HepG2 (cell line): ENCODE data around the gene ZP2. TPM values are rescaled to one million over a fixed set of nuclear protein-coding genes. Genes with fewer than 3 reads are reported as not detected.

ENCODE experiments used
- ATAC-seq: fragments of 200-7000 bp; cut with Tn5 transposase; 3 replicates; pipeline ENCODE4 v1.9.1; 2020; ENCODE audit warnings: mild to moderate bottlenecking, moderate library complexity
- BruUV-seq: library from RNA; stranded (reverse); fragments of 400-500 nt; replicated peaks from 2 replicates; lab custom pipeline; 2021; lab: Mats Ljungman, UMichigan
- CTCF ChIA-PET: fragments of 300-600 bp; formaldehyde crosslinking; extraction: SDS; loops from one replicate; lab custom pipeline; 2021; ENCODE audit warnings: low total read pairs, inconsistent platforms, low intra/inter-chr PET ratio; lab: Yijun Ruan, JAX
- POLR2A ChIA-PET: fragments of 350-600 bp; sonication (Branson Sonifier 250); formaldehyde crosslinking; loops from one replicate; lab custom pipeline; 2020; ENCODE audit warnings: antibody characterized with exemption, inconsistent platforms; lab: Yijun Ruan, JAX
- DNase-seq: peaks from one replicate; pipeline ENCODE4 v3.0.0-alpha.2; 2015; ENCODE audit warnings: low spot score
- FAIRE-seq: peaks from 3 replicates; lab custom pipeline; 2011; peaks lifted over from hg19 to GRCh38; lab: Jason Lieb, UNC
- H2AFZ ChIP-seq: one replicate; pipeline ENCODE4 v1.6.1; 2011; ENCODE audit warnings: low read length, inconsistent platforms
- H3K27ac ChIP-seq: fragments of 300-600 bp; 3 replicates; pipeline ENCODE4 v1.8.0; 2011; ENCODE audit warnings: mixed run types, mild to moderate bottlenecking, mixed read lengths, low read length, inconsistent platforms; ENCODE audit not compliant: insufficient read depth; ENCODE audit errors: extremely low read length
- H3K27me3 ChIP-seq, 2 experiments: fragments of 200-600 bp in 1 of 2; 2 replicates in 1 of 2; 3 replicates in 1 of 2; pipeline versions ENCODE4 v1.6.0 to v1.8.0; 2011; ENCODE audit warnings: low read length in 2 of 2, mild to moderate bottlenecking in 2 of 2, moderate library complexity in 2 of 2, inconsistent platforms in 1 of 2; ENCODE audit not compliant: insufficient read depth in 2 of 2, control insufficient read depth in 1 of 2
- H3K36me3 ChIP-seq, 2 experiments: fragments of 200-600 bp in 1 of 2; replicated peaks in 1 of 2; 2 replicates in 1 of 2; 3 replicates in 1 of 2; pipeline versions ENCODE4 v1.5.1 to v1.8.0; 2011; ENCODE audit warnings: low read length in 2 of 2, inconsistent platforms in 1 of 2; ENCODE audit not compliant: insufficient read depth in 2 of 2, control insufficient read depth in 1 of 2
- H3K4me1 ChIP-seq: 2 replicates; pipeline ENCODE4 v1.5.1; 2012; ENCODE audit warnings: low read length, inconsistent platforms; ENCODE audit not compliant: insufficient read depth
- H3K4me2 ChIP-seq: 2 replicates; pipeline ENCODE4 v1.6.0; 2011; ENCODE audit warnings: low read depth, low read length, inconsistent platforms
- H3K4me3 ChIP-seq, 3 experiments: fragments of 200-600 bp in 1 of 3; sonication (generic), shearing (Covaris generic) in 1 of 3; replicated peaks in 1 of 3; 2 replicates each; pipeline ENCODE4 v1.5.1; 2011 to 2016; ENCODE audit warnings: low read length in 3 of 3, inconsistent platforms in 2 of 3, low read depth in 2 of 3, mild to moderate bottlenecking in 2 of 3, control low read depth in 1 of 3, mixed read lengths in 1 of 3; ENCODE audit not compliant: insufficient read depth in 1 of 3
- H3K79me2 ChIP-seq: one replicate; pipeline ENCODE4 v1.6.1; 2011; ENCODE audit warnings: low read length, inconsistent platforms; ENCODE audit not compliant: insufficient read depth
- H3K9ac ChIP-seq: 2 replicates; pipeline ENCODE4 v1.6.0; 2011; ENCODE audit warnings: mild to moderate bottlenecking, low read depth, low read length, inconsistent platforms; ENCODE audit not compliant: insufficient read depth
- H3K9me3 ChIP-seq: 2 replicates; pipeline ENCODE4 v1.5.1; 2012; ENCODE audit warnings: mild to moderate bottlenecking, low read length
- H4K20me1 ChIP-seq: 2 replicates; pipeline ENCODE4 v1.6.0; 2011; ENCODE audit warnings: inconsistent platforms, mild to moderate bottlenecking, low read length, moderate library complexity; ENCODE audit not compliant: insufficient read depth
- BCLAF1 ChIP-seq: fragments of 450-650 bp; IDR thresholded peaks from 2 replicates; pipeline ENCODE4 v1.6.1; 2017; ENCODE audit warnings: mild to moderate bottlenecking
- EEA1 ChIP-seq: sonication (generic); formaldehyde crosslinking; IDR thresholded peaks from 2 replicates; pipeline ENCODE4 v1.5.1; 2020; ENCODE audit warnings: mild to moderate bottlenecking, missing genetic modification reagents, borderline replicate concordance
- HOXA3 ChIP-seq: sonication (generic); formaldehyde crosslinking; IDR thresholded peaks from 2 replicates; pipeline ENCODE4 v1.5.0; 2020; ENCODE audit warnings: missing genetic modification reagents
- HOXD1 ChIP-seq: sonication (generic); formaldehyde crosslinking; IDR thresholded peaks from 2 replicates; pipeline ENCODE4 v1.5.0; 2020; ENCODE audit warnings: missing genetic modification reagents
- IRF1 ChIP-seq: sonication (generic); formaldehyde crosslinking; IDR thresholded peaks from 2 replicates; pipeline ENCODE4 v1.4.0; 2020; ENCODE audit warnings: low read depth, mild to moderate bottlenecking, missing genetic modification reagents
- KLF6 ChIP-seq: IDR thresholded peaks from 2 replicates; pipeline ENCODE4 v1.8.0; 2016; ENCODE audit warnings: missing biosample characterization, missing genetic modification reagents
- NCOR1 ChIP-seq: fragments of 200-600 bp; sonication (generic); IDR thresholded peaks from 2 replicates; pipeline ENCODE4 v1.7.0; 2017; ENCODE audit warnings: antibody characterized with exemption, low read length, borderline replicate concordance
- POLR2G ChIP-seq: fragments of 200-400 bp; formaldehyde crosslinking; IDR thresholded peaks from 2 replicates; pipeline ENCODE4 v1.6.1; 2018; ENCODE audit warnings: mild to moderate bottlenecking, low read depth, low read length, moderate library complexity
- RNF2 ChIP-seq: fragments of 450-650 bp; conservative IDR thresholded peaks from 2 replicates; pipeline ENCODE4 v1.6.1; 2016; ENCODE audit warnings: low read depth
- SMAD3 ChIP-seq: sonication (generic); formaldehyde crosslinking; IDR thresholded peaks from 2 replicates; pipeline ENCODE4 v1.4.0; 2020; ENCODE audit warnings: missing genetic modification reagents
- SRSF9 ChIP-seq: fragments of 200-400 bp; formaldehyde crosslinking; IDR thresholded peaks from 2 replicates; pipeline ENCODE4 v1.6.1; 2018; ENCODE audit warnings: borderline replicate concordance, mild to moderate bottlenecking, low read depth, low read length; ENCODE audit not compliant: insufficient read depth, poor library complexity, severe bottlenecking
- TAF1 ChIP-seq: sonication (generic); formaldehyde crosslinking; IDR thresholded peaks from 2 replicates; pipeline ENCODE4 v1.4.0; 2020; ENCODE audit warnings: missing genetic modification reagents
- ZBTB1 ChIP-seq: sonication (generic); formaldehyde crosslinking; IDR thresholded peaks from 2 replicates; pipeline ENCODE4 v1.4.0; 2020; ENCODE audit warnings: missing genetic modification reagents, borderline replicate concordance
- ZBTB34 ChIP-seq: sonication (generic); formaldehyde crosslinking; IDR thresholded peaks from 2 replicates; pipeline ENCODE4 v1.8.0; 2022; ENCODE audit warnings: mild to moderate bottlenecking, missing genetic modification reagents
- ZNF619 ChIP-seq: sonication (generic); formaldehyde crosslinking; IDR thresholded peaks from 2 replicates; pipeline ENCODE4 v1.4.0; 2020; ENCODE audit warnings: mild to moderate bottlenecking, missing genetic modification reagents
- ZNF720 ChIP-seq: sonication (generic); formaldehyde crosslinking; IDR thresholded peaks from 2 replicates; pipeline ENCODE4 v1.4.0; 2020; ENCODE audit warnings: missing genetic modification reagents
- WGBS: methylation state at CpG from one replicate; pipeline ENCODE4 v1.1.6; 2017; ENCODE audit warnings: low lambda C conversion rate; 5-methylcytosine and 5-hydroxymethylcytosine counted together
- in situ Hi-C: cut with HindIII; loops from 2 replicates; pipeline ENCODE4 v1.10.0; 2017; ENCODE audit warnings: low pct_unique_long_range_greater_than_20kb; ENCODE audit not compliant: extremely low pct_ligation_motif_present
- intact Hi-C: fragments of 100-400 bp; cut with micrococcal nuclease; formaldehyde crosslinking; loops from one replicate; pipeline ENCODE4 v1.10.0; 2022; ENCODE audit not compliant: unreplicated experiment
- polyA plus RNA-seq, 8 experiments: library from polyadenylated mRNA; depleted of rRNA in 3 of 8; stranded (reverse) in 7 of 8; unstranded in 1 of 8; fragments of >200 nt; fragmentation: Illumina TruSeq in 4 of 8; extraction: Trizol in 4 of 8; gene quantifications; 2 replicates each; pipeline versions ENCODE4 v1.2.1 to v1.2.3, GENCODE V29; 2011 to 2016; ENCODE audit warnings: low read depth in 4 of 8, missing spikeins in 1 of 8, mixed read lengths in 1 of 8; ENCODE audit not compliant: insufficient read depth in 1 of 8
- total RNA-seq, 5 experiments: library from RNA; depleted of rRNA; stranded (reverse); fragments of >200 nt; fragmentation: Illumina TruSeq; extraction: Trizol; gene quantifications; 2 replicates each; pipeline ENCODE4 v1.2.3, GENCODE V29; 2016; ENCODE audit warnings: low read depth in 1 of 5

Gene ZP2
- total and polyA plus RNA-seq, 2 of the 13 experiments (the other 11 are each of a cell fraction or from before 2014, with no cell fraction given): not detected

GRCh38 chr16:21242756-21243155 lies 31.4 kb upstream of the ZP2 start:
- H3K79me2 ChIP-seq: peaks cover 37% of the 10 kb centered on the region
- no peaks in the 10 kb centered on the region for H4K20me1 ChIP-seq
- no peak overlapping the region for H3K9ac ChIP-seq
- H3K4me3 ChIP-seq: no peak overlapping the region
- DNase-seq (no peak), ATAC-seq (no peak), FAIRE-seq (no peak)
- no peak overlapping the region for H3K27ac ChIP-seq
- H3K9me3 ChIP-seq: no peaks in the 10 kb centered on the region
- no peak overlapping the region for H3K4me2 ChIP-seq
- intact Hi-C loops: no loop called here
- 54% methylated on average over 2 of the region's 2 CpGs for WGBS
- H3K4me1 ChIP-seq: peaks cover 57% of the 10 kb centered on the region
- no peak overlapping the region for H2AFZ ChIP-seq
- CTCF ChIA-PET: no interaction called here
- in situ Hi-C loops: no loop called here
- no TSS peak for BruUV-seq
- POLR2A ChIA-PET: interaction anchor here (1.6 to 2.6 kb wide), 2 partner anchors 9 kb away, joined by 8 to 11 read pairs; partner anchors contain the start of gene ANKS4B
- no peaks in the 10 kb centered on the region for H3K27me3 ChIP-seq
- TF ChIP-seq SMAD3 (no peak), IRF1 (CRISPR knock-in tag) (no peak), POLR2G (no peak), ZNF720 (CRISPR knock-in tag) (no peak), HOXD1 (no peak), ZNF619 (CRISPR knock-in tag) (no peak), ZBTB1 (CRISPR knock-in tag) (no peak), HOXA3 (CRISPR knock-in tag) (no peak), SRSF9 (no peak)
- peaks cover 7 to 18% of the 10 kb centered on the region in 2 experiments for H3K36me3 ChIP-seq

- 94% methylated on average over 4 of the region's 4 CpGs for WGBS
- no peak for TF ChIP-seq ZBTB34 (CRISPR knock-in tag)
- TF ChIP-seq TAF1: no peak
- TF ChIP-seq NCOR1: no peak
- TF ChIP-seq KLF6 (CRISPR knock-in tag): no peak
- no peak for TF ChIP-seq RNF2
- TF ChIP-seq EEA1 (CRISPR knock-in tag): no peak
- TF ChIP-seq BCLAF1: no peak
Observed at GRCh38 chr16:21239646-21240045, 28.3 kb upstream of the ZP2 start.

More at GRCh38 chr16:21239646-21240045, 28.3 kb upstream of the ZP2 start:
- Histone ChIP-seq H3K27ac (no peak overlapping the region), H3K27me3 (no peaks in the 10 kb centered on the region), H3K4me2 (no peak overlapping the region), H2AFZ (no peak overlapping the region), H3K36me3 (peaks cover 6 to 11% of the 10 kb centered on the region in 2 experiments), H3K4me1 (peaks cover 58% of the 10 kb centered on the region), H3K9me3 (no peaks in the 10 kb centered on the region), H3K9ac (no peak overlapping the region), H4K20me1 (no peaks in the 10 kb centered on the region), H3K4me3 (no peak overlapping the region), H3K79me2 (peaks cover 33% of the 10 kb centered on the region)
- BruUV-seq: no TSS peak
- in situ Hi-C loops (no loop called here), intact Hi-C loops (no loop called here)
- DNase-seq (no peak), FAIRE-seq (no peak), ATAC-seq (no peak)
- CTCF ChIA-PET: no interaction called here
- POLR2A ChIA-PET: no interaction called here
